Activated CD8-positive, alpha-beta memory T cell treated with anti-CD3 and anti-CD28 coated beads, Interleukin-2, amount 50 U/mL, for 1 hour (primary cell): ENCODE results near the gene TIE1.

ENCODE experiments used
- DNase-seq: peaks from one replicate; pipeline ENCODE4 v3.0.0-alpha.2; 2020; ENCODE audit errors: extremely low read depth

The TIE1 gene

DNA sequence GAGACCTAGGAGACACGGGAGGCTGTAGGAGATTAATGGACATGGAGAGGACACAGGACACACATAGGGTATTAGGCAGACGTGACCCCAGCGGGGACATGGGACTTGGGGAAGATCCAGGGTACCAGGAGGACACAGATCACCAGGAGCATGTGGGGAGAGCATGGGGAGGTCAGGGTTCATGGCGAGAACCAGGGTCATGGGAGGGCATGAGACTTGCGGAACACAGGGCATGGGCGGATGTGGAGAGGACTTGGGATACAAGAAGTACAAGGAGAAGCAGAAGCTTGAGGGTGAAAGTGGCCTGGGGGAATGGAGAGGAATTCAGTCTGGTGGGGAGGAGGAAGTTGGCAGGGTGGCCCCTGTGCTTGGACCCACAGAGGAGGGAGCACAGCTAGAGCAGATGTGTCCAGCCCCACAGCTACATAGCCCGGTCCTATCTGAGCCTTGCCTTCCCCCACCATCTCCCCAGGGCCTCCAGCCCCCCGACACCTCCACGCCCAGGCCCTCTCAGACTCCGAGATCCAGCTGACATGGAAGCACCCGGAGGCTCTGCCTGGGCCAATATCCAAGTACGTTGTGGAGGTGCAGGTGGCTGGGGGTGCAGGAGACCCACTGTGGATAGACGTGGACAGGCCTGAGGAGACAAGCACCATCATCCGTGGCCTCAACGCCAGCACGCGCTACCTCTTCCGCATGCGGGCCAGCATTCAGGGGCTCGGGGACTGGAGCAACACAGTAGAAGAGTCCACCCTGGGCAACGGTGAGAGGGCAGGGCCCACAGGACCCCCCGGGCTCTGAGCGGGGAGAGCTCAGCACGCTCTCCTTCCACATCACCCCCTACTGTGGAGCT is 12.1 kb downstream of the TIE1 start:
- DNase-seq: no peak

DNA sequence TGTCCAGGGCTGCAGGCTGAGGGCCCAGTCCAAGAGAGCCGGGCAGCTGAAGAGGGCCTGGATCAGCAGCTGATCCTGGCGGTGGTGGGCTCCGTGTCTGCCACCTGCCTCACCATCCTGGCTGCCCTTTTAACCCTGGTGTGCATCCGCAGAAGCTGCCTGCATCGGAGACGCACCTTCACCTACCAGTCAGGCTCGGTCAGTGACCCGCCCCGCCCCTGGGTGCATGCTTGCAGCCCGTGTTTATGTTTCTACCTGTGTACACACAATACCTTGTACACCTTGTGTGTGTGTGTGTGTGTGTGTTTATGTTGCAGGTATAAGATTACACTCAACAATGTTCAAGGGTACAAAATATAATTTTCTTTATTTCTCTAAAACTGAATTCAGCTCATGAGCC is 13.0 kb downstream of the TIE1 start:
- no peak for DNase-seq

DNA sequence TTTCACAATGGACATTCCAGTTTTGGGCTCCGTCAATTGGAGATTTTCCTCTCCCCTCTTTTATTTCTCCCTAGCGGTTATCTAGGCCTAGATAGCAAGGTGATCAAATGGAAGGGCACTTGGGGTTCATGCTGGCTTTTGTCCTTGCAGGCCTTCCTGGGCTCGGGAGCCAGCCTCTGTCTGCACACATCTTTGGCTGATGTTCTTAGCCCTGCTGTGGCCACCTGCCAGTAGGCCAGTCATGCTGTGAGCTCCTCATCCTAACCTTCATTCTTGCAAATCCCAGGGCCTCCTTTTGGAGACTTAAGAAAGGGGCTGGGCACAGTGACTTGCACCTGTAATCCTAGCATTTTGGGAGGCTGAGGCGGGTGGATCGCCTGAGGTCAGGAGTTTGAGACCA is 13.5 kb downstream of the TIE1 start:
- no peak for DNase-seq

DNA sequence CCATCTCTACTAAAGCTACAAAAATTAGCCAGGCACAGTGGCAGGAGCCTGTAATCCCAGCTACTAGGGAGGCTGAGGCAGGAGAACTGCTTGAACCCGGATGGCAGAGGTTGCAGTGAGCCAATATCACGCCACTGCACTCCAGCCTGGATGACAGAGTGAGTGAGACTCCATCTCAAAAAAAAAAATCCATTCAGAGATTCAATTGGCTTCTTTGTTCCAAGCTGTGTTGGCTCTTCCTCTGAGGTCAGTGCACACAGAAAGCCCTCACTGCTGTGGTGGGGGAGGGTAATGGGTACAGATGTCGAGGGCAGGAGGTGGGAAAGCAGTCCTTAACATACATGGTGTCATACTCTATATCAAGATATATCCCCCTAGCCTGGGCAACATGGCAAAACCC is 14.7 kb downstream of the TIE1 start:
- no peak for DNase-seq

DNA sequence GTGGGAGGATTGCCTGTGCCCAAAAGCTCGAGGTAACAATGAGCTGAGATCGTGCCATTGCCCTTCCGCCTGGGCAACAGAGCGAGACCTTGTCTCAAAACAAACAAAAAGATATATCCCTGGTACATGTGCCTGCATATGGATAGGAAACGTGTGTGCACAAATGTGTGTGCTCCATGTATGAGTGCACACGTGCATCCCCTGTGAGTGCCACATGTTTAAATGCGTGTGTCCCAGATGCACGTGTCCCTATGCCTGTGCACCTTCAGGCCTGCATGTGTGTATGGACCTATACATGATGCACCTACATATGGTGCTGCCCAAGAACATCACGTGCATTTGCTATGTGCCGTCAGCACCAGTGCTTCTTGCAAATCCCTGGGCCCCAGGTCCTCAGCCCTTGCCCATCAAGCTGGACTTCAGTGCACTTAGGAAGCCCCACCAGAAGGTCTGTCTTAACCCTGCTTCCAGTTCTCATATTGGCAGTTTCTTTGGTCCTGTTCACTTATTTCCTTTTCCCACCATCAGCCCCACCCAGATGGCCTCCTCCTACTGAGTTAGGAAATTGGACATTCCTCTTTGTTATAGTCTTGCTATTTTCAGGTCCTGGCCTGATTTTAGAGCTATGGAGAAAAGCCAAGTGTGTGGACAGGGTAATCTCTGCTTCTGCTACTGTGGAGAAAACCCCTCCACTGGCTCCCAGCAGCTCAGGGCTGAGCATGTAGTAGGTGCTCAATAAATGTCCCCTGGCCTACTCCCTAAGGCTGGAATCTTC is 15.4 kb downstream of the TIE1 start:
- no peak for DNase-seq

DNA sequence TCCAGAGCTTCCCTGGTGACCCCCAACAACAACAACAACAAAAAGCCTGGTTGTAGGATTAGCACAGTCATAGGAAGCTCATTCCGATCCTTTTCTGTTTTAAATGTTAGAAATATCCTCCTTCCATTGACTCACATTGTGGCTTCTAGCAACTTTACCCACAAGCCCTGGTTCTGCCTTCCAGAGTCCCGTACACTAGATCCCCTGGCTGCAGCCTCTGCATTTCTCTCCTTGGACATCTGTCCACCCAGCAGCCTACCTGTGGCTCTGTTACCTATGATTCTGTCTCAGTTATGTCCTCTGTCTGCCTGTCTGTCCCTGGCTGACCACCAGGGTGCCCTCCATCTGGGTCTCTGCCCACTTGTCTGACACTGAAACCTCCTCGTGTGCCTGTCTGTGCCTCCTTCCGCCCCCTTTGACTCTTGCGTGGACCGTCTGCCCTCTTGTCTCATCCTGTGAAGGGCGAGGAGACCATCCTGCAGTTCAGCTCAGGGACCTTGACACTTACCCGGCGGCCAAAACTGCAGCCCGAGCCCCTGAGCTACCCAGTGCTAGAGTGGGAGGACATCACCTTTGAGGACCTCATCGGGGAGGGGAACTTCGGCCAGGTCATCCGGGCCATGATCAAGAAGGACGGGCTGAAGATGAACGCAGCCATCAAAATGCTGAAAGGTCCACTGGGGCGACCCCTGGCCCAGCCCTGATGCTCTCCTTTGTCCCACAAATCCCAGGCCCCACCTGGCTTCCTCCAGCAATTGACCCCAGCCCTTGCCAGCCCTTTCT is 16.1 kb downstream of the TIE1 start:
- no peak for DNase-seq

DNA sequence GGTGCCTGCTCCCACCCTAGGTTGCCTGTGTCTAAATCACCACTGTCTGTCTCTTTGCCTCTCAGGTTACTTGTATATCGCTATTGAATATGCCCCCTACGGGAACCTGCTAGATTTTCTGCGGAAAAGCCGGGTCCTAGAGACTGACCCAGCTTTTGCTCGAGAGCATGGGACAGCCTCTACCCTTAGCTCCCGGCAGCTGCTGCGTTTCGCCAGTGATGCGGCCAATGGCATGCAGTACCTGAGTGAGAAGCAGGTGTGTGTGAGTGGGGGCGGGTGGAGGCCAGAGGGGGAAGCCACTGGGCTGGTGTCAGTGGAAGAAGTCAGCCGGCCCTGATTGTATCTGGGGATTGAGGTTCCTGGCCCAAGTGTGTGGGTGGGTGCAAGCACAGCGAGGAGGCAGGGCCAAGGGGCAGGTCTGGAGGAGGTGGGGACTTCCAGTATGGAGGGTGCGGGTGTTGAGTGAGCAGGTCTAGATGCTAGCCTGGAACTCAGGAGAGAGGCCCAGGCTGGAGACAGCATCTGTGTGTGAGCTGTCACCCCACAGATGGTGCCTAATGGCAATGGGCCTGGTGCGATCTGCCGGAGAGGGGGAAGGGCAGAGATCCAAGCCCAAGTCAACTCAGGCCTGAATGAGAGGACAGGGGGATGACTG is 17.2 kb downstream of the TIE1 start:
- DNase-seq: no peak

DNA sequence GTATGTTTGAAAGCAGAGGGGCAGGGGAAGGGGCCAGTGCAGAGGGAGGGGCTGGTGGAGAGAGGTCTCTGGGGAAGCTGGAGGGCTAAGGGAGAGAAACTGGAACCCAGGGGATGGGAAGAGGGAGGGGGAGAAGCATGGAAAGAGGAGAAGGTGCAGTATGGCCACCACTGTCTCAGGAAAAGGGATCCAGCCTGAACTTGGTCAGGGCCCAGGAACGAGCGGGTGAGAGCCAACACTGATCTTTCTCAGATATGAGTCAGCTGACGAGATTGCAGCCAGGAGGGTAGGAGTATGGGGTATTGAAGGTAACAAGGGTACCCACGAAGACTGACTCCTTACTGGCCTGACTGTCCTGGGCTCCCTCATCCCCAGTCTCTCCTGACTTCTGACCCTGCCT is 18.0 kb downstream of the TIE1 start:
- DNase-seq: no peak

DNA sequence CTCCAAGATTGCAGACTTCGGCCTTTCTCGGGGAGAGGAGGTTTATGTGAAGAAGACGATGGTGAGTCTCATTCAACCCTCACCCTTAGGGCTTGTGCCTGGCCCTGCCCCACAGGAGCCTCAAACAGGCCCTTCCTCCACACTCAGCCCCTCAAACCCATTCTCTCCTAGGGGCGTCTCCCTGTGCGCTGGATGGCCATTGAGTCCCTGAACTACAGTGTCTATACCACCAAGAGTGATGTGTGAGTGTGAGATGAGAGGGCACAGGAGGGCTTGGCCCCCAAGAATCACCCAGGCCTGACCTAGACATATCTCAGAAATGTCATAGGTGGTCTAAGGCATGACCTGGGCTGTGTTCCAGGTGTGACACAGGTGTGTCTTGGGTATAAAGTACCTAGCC is 18.5 kb downstream of the TIE1 start:
- no peak for DNase-seq

DNA sequence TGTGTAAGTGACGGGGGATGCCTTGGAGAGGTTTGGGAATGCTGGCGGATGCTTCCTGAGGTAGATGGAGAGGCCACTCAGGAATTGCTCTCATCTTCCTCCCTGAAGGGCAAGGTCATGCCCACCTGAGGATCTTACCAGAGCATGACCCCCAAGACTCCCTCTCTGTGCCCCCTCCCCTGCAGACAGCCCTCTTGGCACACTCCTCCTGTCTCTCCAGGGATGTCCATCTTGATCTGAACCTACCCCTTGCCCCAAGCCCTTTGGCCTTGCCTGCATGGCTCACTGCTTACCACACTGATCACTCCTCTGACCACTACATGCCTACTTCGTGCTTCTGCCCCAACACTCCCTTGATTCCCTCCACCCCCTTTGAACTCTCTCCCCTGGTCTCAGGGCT is 19.0 kb downstream of the TIE1 start:
- no peak for DNase-seq

DNA sequence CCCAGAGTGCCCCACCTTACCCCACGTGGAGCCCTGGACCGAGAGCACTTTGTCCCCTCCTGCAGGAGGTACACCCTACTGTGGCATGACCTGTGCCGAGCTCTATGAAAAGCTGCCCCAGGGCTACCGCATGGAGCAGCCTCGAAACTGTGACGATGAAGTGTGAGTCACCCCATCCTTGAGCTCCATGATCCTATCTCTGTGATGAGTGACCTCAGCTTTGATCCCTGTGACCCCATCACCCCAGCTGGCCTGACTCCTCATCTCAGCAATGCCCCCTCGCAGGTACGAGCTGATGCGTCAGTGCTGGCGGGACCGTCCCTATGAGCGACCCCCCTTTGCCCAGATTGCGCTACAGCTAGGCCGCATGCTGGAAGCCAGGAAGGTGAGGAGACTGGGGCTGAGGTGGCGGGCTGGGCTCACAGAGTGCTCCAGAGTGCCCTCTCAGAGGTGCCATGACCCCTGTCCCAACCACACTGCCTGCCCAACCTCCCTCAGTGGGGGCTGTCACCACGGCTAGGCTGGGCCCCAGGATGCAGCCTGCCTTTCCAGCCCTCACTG is 20.6 kb downstream of the TIE1 start:
- DNase-seq: no peak

DNA sequence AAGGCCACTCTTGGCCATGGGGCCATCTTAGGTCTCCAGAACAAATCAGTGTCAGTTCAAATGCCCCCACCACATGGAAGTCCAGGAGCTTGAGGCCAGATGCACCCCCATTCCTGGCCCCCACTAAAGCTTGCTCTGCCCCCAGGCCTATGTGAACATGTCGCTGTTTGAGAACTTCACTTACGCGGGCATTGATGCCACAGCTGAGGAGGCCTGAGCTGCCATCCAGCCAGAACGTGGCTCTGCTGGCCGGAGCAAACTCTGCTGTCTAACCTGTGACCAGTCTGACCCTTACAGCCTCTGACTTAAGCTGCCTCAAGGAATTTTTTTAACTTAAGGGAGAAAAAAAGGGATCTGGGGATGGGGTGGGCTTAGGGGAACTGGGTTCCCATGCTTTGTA is 21.7 kb downstream of the TIE1 start:
- DNase-seq: no peak

DNA sequence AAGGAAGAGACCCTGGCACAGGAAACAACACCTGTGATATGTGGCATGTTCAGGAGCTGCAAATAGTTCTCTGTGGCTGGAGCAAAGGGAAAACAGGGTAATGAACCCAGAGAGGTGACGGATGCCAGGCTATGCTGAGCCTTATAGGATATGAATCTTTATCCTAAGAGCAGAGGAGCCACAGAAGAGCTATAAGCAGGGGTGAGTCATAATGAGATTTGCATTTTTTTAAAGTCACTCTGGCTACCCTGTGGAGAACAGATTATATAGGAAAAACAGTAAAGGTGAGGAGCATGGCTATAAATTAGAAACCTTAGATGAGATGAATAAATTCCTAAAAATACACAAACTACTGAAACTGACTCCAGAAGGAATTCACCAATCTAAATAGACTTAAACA is 24.0 kb downstream of the TIE1 start:
- no peak for DNase-seq

DNA sequence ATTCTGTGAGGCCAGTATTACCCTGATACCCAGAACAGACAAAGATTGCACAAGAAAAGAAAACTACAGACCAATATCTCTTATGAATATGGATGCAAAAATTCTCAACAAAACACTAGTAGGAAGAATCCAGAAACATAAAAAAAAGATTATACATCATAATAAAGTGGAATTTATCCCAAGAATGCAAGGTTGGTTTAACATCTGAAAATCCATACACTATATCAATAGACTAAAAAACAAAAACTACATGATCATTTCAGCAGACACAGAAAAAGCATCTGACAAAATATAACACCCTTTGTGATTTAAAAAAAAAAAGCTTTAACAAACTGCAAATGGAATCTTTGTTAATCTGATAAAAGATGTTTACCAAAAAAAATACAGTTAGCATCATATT is 24.6 kb downstream of the TIE1 start:
- no peak for DNase-seq

DNA sequence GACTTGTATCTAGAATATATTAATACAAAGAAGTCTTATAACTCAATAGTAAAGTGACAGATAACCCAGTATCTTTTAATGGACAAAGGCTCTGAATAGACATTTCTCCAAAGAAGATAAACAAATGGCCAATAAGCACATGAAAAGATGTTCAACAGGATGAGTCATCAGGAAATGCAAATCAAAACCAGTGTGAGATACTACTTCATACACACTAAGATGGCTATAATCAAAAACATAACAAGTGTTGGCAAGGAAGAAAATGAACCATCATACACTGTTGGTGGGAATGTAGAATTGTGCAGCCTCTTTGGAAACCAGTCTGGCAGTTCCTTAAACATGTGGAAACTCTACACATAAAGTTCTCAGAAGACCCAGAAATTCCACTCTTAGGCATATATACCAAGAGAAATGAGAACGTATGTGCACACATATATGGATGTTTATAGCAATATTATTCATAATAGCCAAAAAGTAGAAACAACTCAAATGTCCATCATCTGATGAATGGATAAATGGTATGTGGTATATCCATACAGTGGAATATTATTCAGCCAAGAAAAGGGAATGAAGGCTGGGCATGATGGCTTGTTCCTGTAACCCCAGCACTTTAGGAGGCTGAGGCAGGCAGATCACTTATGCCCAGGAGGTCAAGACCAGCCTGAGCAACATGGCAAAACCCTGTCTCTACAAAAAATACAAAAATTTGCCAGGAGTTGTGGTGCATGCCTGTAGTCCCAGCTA is 26.9 kb downstream of the TIE1 start:
- DNase-seq: no peak

DNA sequence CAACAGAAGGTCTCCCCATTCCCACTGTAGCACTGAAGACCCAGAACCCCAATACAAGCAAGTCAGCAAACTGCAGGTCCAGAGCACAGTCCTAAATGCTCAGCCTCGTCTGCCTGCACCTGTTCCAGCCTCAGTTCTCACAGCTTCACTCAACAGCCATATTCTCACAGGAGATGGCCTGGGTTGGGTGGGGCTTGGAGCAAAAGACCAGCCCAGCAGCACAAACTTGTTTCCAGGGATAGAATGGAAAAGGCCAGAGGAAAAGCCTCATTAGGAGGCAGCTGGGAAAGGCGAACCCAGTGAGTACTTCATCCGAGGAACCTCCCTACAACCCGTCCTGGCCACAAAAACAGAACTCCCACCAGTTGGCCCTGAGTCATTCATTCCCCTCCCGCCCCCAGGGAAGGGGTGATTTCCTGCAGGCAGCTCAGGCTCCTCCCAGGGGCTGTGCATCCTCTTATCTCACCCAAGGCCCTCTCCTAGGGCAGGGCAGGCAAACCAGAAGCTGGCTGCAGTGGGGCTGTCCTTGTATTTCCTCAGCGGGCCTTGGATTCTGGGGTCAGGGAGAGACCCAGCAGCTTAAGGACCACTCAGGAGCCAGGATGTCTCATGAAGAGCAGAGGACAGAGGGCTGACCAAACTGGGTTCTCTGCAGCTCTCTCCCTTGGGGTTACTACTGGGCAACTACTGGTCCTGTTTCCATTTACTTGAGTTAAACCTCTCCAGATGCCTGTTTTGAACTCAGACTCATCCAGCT is 29.4 kb downstream of the TIE1 start:
- DNase-seq: no peak

DNA sequence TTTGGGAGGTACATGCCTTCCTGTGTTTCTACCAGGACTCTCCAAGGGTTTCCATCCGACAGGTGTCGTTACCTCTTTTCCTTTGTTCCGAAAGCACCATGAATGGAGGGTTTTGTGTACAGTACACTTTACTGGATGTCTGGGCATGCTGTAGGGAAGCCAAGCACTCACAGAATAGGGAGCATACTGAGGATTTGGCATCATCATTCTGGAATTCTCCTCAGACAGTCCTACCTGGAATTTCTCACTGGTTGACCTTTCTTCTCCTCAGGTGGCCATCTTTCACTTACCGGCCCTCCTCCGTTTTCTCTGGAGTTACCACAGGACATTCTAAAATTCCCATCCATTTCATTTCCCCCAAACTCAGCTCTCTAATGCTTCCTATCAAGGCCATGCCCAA is 30.9 kb downstream of the TIE1 start:
- no peak for DNase-seq

DNA sequence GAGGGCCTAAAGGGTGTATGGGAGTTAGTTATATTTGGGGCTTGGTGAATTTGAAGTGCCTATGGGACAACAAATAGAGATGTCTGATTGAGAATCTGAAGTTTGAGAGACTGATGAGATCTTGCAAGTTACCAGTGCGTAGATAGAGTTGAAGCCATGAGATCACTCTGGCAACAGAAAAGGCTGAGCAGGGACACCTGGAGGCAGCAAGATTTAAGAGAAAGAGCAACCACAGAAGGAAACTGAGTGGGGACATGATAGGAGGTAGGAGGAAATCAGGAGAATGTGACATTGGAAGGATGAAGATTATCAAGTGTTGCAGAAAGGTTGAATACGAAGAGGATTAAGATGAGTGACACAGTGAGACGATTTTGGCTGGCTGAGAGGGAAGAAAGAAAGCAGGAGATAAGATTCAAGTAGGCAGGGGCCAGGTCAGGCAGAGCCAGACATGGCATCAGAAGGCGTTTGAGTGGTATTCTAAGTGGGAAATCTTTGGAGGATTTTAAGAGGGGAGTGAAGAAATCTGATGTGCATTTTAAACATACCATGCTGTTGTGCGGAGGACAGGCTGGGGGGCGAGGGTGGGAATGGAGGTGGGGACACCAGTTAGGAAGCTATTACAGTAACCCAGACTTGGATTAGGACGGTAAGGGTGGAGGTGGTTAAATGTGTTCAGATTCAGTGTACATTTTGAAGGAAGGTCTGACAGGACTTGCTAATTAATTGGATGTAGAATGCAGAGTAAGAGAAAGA is 33.8 kb downstream of the TIE1 start:
- no peak for DNase-seq

DNA sequence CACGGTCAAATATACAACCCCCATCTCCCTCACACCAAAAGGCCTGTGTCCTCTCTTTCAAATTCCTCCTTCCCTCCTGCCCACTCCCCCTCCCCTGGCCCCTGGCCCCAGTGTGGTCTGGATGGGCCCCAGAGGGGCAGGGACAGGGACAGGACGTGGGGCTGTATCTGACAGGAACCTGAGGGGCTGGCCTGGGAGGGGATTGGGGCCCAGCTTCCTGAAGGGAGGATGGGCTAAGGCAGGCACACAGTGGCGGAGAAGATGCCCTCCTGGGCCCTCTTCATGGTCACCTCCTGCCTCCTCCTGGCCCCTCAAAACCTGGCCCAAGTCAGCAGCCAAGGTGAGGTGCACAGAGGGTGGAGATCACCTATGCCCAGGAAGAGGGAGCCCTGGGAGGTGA is 36.8 kb downstream of the TIE1 start, which contains the start of gene MPL:
MPL (plus strand) TSS at position 231 of the 400 bp plus-strand sequence; CDS start at position 262, 31 bp downstream.
- DNase-seq: no peak
